ENCODE measurements around the gene MROH9. TPM values are rescaled to one million over a fixed set of nuclear protein-coding genes. Genes with fewer than 3 reads are reported as not detected.

Gene MROH9
- total RNA-seq, 1 donor from 2014 or later = not detected

GRCh38 chr1:171103862-171104261 lies 168.5 kb downstream of the MROH9 start:
- no peak overlapping the region for H3K4me3 Mint-ChIP-seq
- no peak for DNase-seq (ENCODE audit: extremely low spot score, unreplicated experiment)
- no peaks in the 10 kb centered on the region for H3K4me1 Mint-ChIP-seq (ENCODE audit: unreplicated experiment)
- no peaks in the 10 kb centered on the region for H3K36me3 Mint-ChIP-seq
- no peaks in the 10 kb centered on the region for H3K9me3 Mint-ChIP-seq
- no peak for TF ChIP-seq CTCF (conservative IDR thresholded peaks at IDR 0.05)
- H3K27ac Mint-ChIP-seq = no peak overlapping the region
- no peaks in the 10 kb centered on the region for H3K27me3 Mint-ChIP-seq

GRCh38 chr1:171107262-171107940 lies 172.1 kb downstream of the MROH9 start:
- no peaks in the 10 kb centered on the region for H3K36me3 Mint-ChIP-seq
- no peak for TF ChIP-seq CTCF (conservative IDR thresholded peaks at IDR 0.05)
- no peak overlapping the region for H3K4me3 Mint-ChIP-seq
- H3K4me1 Mint-ChIP-seq (ENCODE audit: unreplicated experiment) = no peaks in the 10 kb centered on the region
- no peak for DNase-seq (ENCODE audit: extremely low spot score, unreplicated experiment)
- H3K9me3 Mint-ChIP-seq = no peaks in the 10 kb centered on the region
- peaks cover 3% of the 10 kb centered on the region for H3K27me3 Mint-ChIP-seq
- no peak overlapping the region for H3K27ac Mint-ChIP-seq

- H3K27me3 Mint-ChIP-seq = peaks cover 3% of the 10 kb centered on the region
- no peak for DNase-seq (ENCODE audit: extremely low spot score, unreplicated experiment)
- no peaks in the 10 kb centered on the region for H3K9me3 Mint-ChIP-seq
- H3K36me3 Mint-ChIP-seq = no peaks in the 10 kb centered on the region
- no peak overlapping the region for H3K27ac Mint-ChIP-seq
- TF ChIP-seq CTCF (conservative IDR thresholded peaks at IDR 0.05) = peak; percentile 28
- no peaks in the 10 kb centered on the region for H3K4me1 Mint-ChIP-seq (ENCODE audit: unreplicated experiment)
- no peak overlapping the region for H3K4me3 Mint-ChIP-seq
Observed at GRCh38 chr1:171107969-171108368, 172.6 kb downstream of the MROH9 start.

- no peaks in the 10 kb centered on the region for H3K36me3 Mint-ChIP-seq
- DNase-seq (ENCODE audit: extremely low spot score, unreplicated experiment) = no peak
- no peaks in the 10 kb centered on the region for H3K4me1 Mint-ChIP-seq (ENCODE audit: unreplicated experiment)
- no peak overlapping the region for H3K27ac Mint-ChIP-seq
- no peaks in the 10 kb centered on the region for H3K9me3 Mint-ChIP-seq
- TF ChIP-seq CTCF (conservative IDR thresholded peaks at IDR 0.05) = no peak
- H3K27me3 Mint-ChIP-seq = peaks cover 5% of the 10 kb centered on the region
- no peak overlapping the region for H3K4me3 Mint-ChIP-seq
Observed at GRCh38 chr1:171109966-171110365, 174.6 kb downstream of the MROH9 start.

- Mint-ChIP-seq H3K9me3 (no peaks in the 10 kb centered on the region), H3K4me3 (no peak overlapping the region), H3K4me1 (ENCODE audit: unreplicated experiment) (no peaks in the 10 kb centered on the region), H3K36me3 (no peaks in the 10 kb centered on the region), H3K27me3 (peaks cover 7% of the 10 kb centered on the region), H3K27ac (no peak overlapping the region)
- no peak for TF ChIP-seq CTCF (conservative IDR thresholded peaks at IDR 0.05)
- DNase-seq (ENCODE audit: extremely low spot score, unreplicated experiment) = no peak
Observed at GRCh38 chr1:171110621-171111326, 175.4 kb downstream of the MROH9 start.

Measured in type B pancreatic cell (in vitro differentiated cells).